ENCODE results near the gene BAD. TPM values are rescaled to one million over a fixed set of nuclear protein-coding genes. Genes with fewer than 3 reads are reported as not detected.

The BAD gene
- total RNA-seq, 4 donors from 2014 or later = 47.1 to 92.5 (median 90.6) TPM

- no peak for TF ChIP-seq CTCF (IDR thresholded peaks at IDR 0.05; ENCODE audit: low read depth)
These were observed 9.2 kb downstream of the BAD start for GRCh38 chr11:64275031-64275800.

GRCh38 chr11:64269540-64270220 is 14.8 kb downstream of the BAD start:
- TF ChIP-seq CTCF (IDR thresholded peaks at IDR 0.05; ENCODE audit: low read depth) = no peak

- TF ChIP-seq CTCF (IDR thresholded peaks at IDR 0.05; ENCODE audit: low read depth) = no peak
These were observed 15.4 kb downstream of the BAD start for GRCh38 chr11:64268893-64269539.

- no peak for TF ChIP-seq CTCF (IDR thresholded peaks at IDR 0.05; ENCODE audit: low read depth)
These were observed 16.2 kb downstream of the BAD start for GRCh38 chr11:64268025-64268892.

- TF ChIP-seq CTCF (IDR thresholded peaks at IDR 0.05; ENCODE audit: low read depth) = no peak
These were observed 17.1 kb downstream of the BAD start for GRCh38 chr11:64267207-64267945.

- no peak for TF ChIP-seq CTCF (IDR thresholded peaks at IDR 0.05; ENCODE audit: low read depth)
These were observed 18.1 kb downstream of the BAD start for GRCh38 chr11:64266339-64266738.
